K562 (cell line): Measurements from ENCODE around the gene AK4. TPM values are rescaled to one million over a fixed set of nuclear protein-coding genes. Genes with fewer than 3 reads are reported as not detected.
A peak's percentile ranks its signal among the peaks of the same experiment; 100 is the strongest.

Experiments
- ATAC-seq: fragments of 200-7000 bp; cut with Tn5 transposase; 3 replicates; pipeline ENCODE4 v1.9.1; 2020; ENCODE audit warnings: moderate library complexity
- BruUV-seq: library from RNA; stranded (reverse); fragments of 400-500 nt; replicated peaks from 2 replicates; lab custom pipeline; 2021; lab: Mats Ljungman, UMichigan
- CTCF ChIA-PET: fragments of 300-600 bp; formaldehyde crosslinking; extraction: SDS; loops from one replicate; lab custom pipeline; 2021; ENCODE audit warnings: low intra/inter-chr PET ratio; lab: Yijun Ruan, JAX
- POLR2A ChIA-PET: fragments of 300-600, 350-650 bp; sonication (Branson Sonifier 250); formaldehyde crosslinking; extraction: SDS; loops from one replicate; lab custom pipeline; 2021; ENCODE audit warnings: antibody characterized with exemption, inconsistent platforms; lab: Yijun Ruan, JAX
- DNase-seq, 4 experiments: peaks; one replicate each; pipeline versions ENCODE4 v3.0.0 to v3.0.0-alpha.2; 2011 to 2018; ENCODE audit warnings: low spot score in 3 of 4, mixed read lengths in 3 of 4; ENCODE audit errors: extremely low read depth in 1 of 4
- FAIRE-seq: peaks from 2 replicates; lab custom pipeline; 2011; peaks lifted over from hg19 to GRCh38; lab: Jason Lieb, UNC
- H2AFZ ChIP-seq: 2 replicates; pipeline ENCODE4 v1.6.0; 2011; ENCODE audit warnings: low read depth, low read length, control low read depth, inconsistent platforms
- H3K27ac ChIP-seq: fragments of 200-600 bp; 3 replicates; pipeline ENCODE4 v1.8.0; 2011; ENCODE audit warnings: low read depth, mild to moderate bottlenecking, control low read depth, inconsistent platforms, low read length, moderate library complexity, mixed read lengths; ENCODE audit errors: extremely low read depth
- H3K27me3 ChIP-seq, 2 experiments: fragments of 300-600 bp in 1 of 2; 2 replicates in 1 of 2; 3 replicates in 1 of 2; pipeline versions ENCODE4 v1.6.0 to v1.8.0; 2011; ENCODE audit warnings: inconsistent platforms in 2 of 2, low read length in 2 of 2, mild to moderate bottlenecking in 1 of 2, mixed read lengths in 1 of 2, moderate library complexity in 1 of 2; ENCODE audit not compliant: control insufficient read depth in 2 of 2, insufficient read depth in 2 of 2
- H3K36me3 ChIP-seq: fragments of 300-600 bp; 3 replicates; pipeline ENCODE4 v1.8.0; 2011; ENCODE audit warnings: mild to moderate bottlenecking, low read length, inconsistent platforms; ENCODE audit not compliant: control insufficient read depth, insufficient read depth
- H3K4me1 ChIP-seq, 2 experiments: fragments of 200-600 bp in 1 of 2; replicated peaks in 1 of 2; 2 replicates in 1 of 2; 3 replicates in 1 of 2; pipeline versions ENCODE4 v1.5.1 to v1.8.0; 2011; ENCODE audit warnings: inconsistent platforms in 2 of 2, low read length in 2 of 2, mild to moderate bottlenecking in 1 of 2, mixed read lengths in 1 of 2, moderate library complexity in 1 of 2; ENCODE audit not compliant: control insufficient read depth in 2 of 2, insufficient read depth in 2 of 2
- H3K4me2 ChIP-seq: 2 replicates; pipeline ENCODE4 v1.6.1; 2011; ENCODE audit warnings: low read length, control low read depth, inconsistent platforms, mixed read lengths; ENCODE audit not compliant: insufficient read depth
- H3K4me3 ChIP-seq: fragments of 200-600 bp; sonication (generic), shearing (Covaris generic); 2 replicates; pipeline ENCODE4 v1.5.1; 2016; ENCODE audit warnings: control low read depth, inconsistent platforms
- H3K79me2 ChIP-seq: fragments of 200-600 bp; 3 replicates; pipeline ENCODE4 v1.8.0; 2011; ENCODE audit warnings: low read length, inconsistent platforms; ENCODE audit not compliant: control insufficient read depth, insufficient read depth
- H3K9ac ChIP-seq, 2 experiments: 2 replicates each; pipeline versions ENCODE4 v1.6.0 to v1.6.1; 2011; ENCODE audit warnings: low read depth in 2 of 2, low read length in 2 of 2, control low read depth in 1 of 2, inconsistent platforms in 1 of 2, mild to moderate bottlenecking in 1 of 2, mixed read lengths in 1 of 2; ENCODE audit not compliant: insufficient read depth in 1 of 2
- H3K9me1 ChIP-seq: one replicate; pipeline ENCODE4 v1.6.0; 2011; ENCODE audit warnings: inconsistent platforms, mild to moderate bottlenecking, low read length, moderate library complexity; ENCODE audit not compliant: control insufficient read depth, insufficient read depth
- H3K9me3 ChIP-seq: replicated peaks from 2 replicates; pipeline ENCODE4 v1.5.1; 2011; ENCODE audit warnings: low read depth, low read length, inconsistent platforms; ENCODE audit not compliant: control insufficient read depth, insufficient read depth
- H4K20me1 ChIP-seq: replicated peaks from 2 replicates; pipeline ENCODE4 v1.6.1; 2011; ENCODE audit warnings: low read length, inconsistent platforms, mixed read lengths; ENCODE audit not compliant: control insufficient read depth, insufficient read depth
- CBFA2T3 ChIP-seq: fragments of 450-650 bp; IDR thresholded peaks from 2 replicates; pipeline ENCODE4 v1.6.1; 2017
- CHD2 ChIP-seq: IDR thresholded peaks from 2 replicates; pipeline ENCODE4 v1.6.1; 2011; ENCODE audit warnings: low read depth, low read length
- MTF1 ChIP-seq: fragments of 250-450 bp; sonication (Bioruptor Pico); IDR thresholded peaks from 2 replicates; pipeline ENCODE4 v1.9.0; 2021; ENCODE audit warnings: moderate library complexity, mild to moderate bottlenecking, inconsistent platforms, borderline replicate concordance
- ZNF184 ChIP-seq: sonication (generic); formaldehyde crosslinking; IDR thresholded peaks from 2 replicates; pipeline ENCODE4 v1.5.0; 2020; ENCODE audit warnings: missing genetic modification reagents
- ZNF217 ChIP-seq: sonication (generic); formaldehyde crosslinking; IDR thresholded peaks from 2 replicates; pipeline ENCODE4 v1.8.0; 2022; ENCODE audit warnings: mild to moderate bottlenecking, missing genetic modification reagents
- ZNF408 ChIP-seq: fragments of 250-450 bp; sonication (Bioruptor Pico); IDR thresholded peaks from 2 replicates; pipeline ENCODE4 v1.4.0; 2020; ENCODE audit warnings: low read depth, mild to moderate bottlenecking, moderate library complexity
- ZNF79 ChIP-seq: fragments of 250-450 bp; sonication (Bioruptor Pico); IDR thresholded peaks from 2 replicates; pipeline ENCODE4 v1.4.0; 2020; ENCODE audit warnings: low read depth, mild to moderate bottlenecking, moderate library complexity
- WGBS: fragments of 100-300 bp; shearing (Covaris generic); methylation state at CpG from one replicate; pipeline ENCODE4 v1.1.6; 2016; ENCODE audit warnings: low coverage, mixed read lengths; ENCODE audit not compliant: insufficient coverage; ENCODE audit errors: missing lambda C conversion rate; 5-methylcytosine and 5-hydroxymethylcytosine counted together
- in situ Hi-C: fragments of 300-500 bp; cut with MboI; formaldehyde crosslinking; loops from 4 replicates; pipeline ENCODE4 v1.15.0; 2018; ENCODE audit warnings: inconsistent platforms, mixed read lengths
- intact Hi-C: fragments of 100-400 bp; cut with micrococcal nuclease; formaldehyde crosslinking; loops from 2 replicates; pipeline ENCODE4 v1.14.2; 2022
- polyA plus RNA-seq, 8 experiments: library from polyadenylated mRNA; depleted of rRNA in 4 of 8; stranded (reverse) in 5 of 8; unstranded in 3 of 8; fragments of >200 nt; fragmentation: Nextera tagmentation in 2 of 8; fragmentation: Illumina TruSeq in 1 of 8; extraction: Ambion mirVana in 2 of 8; extraction: Trizol in 1 of 8; gene quantifications; 2 replicates each; pipeline versions ENCODE4 v1.2.1 to v1.2.3, GENCODE V29; 2011 to 2014; ENCODE audit warnings: inconsistent platforms in 1 of 8, missing spikeins in 1 of 8
- total RNA-seq, 7 experiments: library from RNA; depleted of rRNA in 6 of 7; stranded (reverse); fragments of >200 nt in 6 of 7; fragmentation: Illumina TruSeq in 2 of 7; extraction: Trizol in 2 of 7; gene quantifications; 2 replicates each; pipeline versions ENCODE4 v1.2.1 to v1.2.3, GENCODE V29; 2011 to 2021; ENCODE audit warnings: low replicate concordance in 1 of 7
- TF ChIP-seq, protein P1 (sequence below), 2 experiments: fragments of 450-650 bp; formaldehyde crosslinking in 1 of 2; IDR thresholded peaks; 2 replicates each; pipeline versions ENCODE4 v1.4.0 to v1.6.1; 2014 to 2020; ENCODE audit warnings: mild to moderate bottlenecking in 2 of 2, borderline replicate concordance in 1 of 2, low read depth in 1 of 2
- TF ChIP-seq, protein P2 (sequence below): sonication (generic); IDR thresholded peaks from 2 replicates; pipeline ENCODE4 v1.6.1; 2016
- TF ChIP-seq, protein P3 (sequence below), 2 experiments: IDR thresholded peaks; 2 replicates each; pipeline ENCODE4 v1.6.1; 2011; ENCODE audit warnings: borderline replicate concordance in 1 of 2, control low read depth in 1 of 2, low read depth in 1 of 2, low read length in 1 of 2, mild to moderate bottlenecking in 1 of 2, mixed read lengths in 1 of 2, moderate library complexity in 1 of 2; ENCODE audit not compliant: insufficient read depth in 1 of 2, insufficient read length in 1 of 2, poor library complexity in 1 of 2, severe bottlenecking in 1 of 2; ENCODE audit errors: extremely low read depth in 1 of 2

The AK4 gene
- total and polyA plus RNA-seq, 9 of the 15 experiments (the other 6 are each of a cell fraction or from before 2014, with no cell fraction given), result 10.4 to 96.6 (median 21.5) TPM

DNA sequence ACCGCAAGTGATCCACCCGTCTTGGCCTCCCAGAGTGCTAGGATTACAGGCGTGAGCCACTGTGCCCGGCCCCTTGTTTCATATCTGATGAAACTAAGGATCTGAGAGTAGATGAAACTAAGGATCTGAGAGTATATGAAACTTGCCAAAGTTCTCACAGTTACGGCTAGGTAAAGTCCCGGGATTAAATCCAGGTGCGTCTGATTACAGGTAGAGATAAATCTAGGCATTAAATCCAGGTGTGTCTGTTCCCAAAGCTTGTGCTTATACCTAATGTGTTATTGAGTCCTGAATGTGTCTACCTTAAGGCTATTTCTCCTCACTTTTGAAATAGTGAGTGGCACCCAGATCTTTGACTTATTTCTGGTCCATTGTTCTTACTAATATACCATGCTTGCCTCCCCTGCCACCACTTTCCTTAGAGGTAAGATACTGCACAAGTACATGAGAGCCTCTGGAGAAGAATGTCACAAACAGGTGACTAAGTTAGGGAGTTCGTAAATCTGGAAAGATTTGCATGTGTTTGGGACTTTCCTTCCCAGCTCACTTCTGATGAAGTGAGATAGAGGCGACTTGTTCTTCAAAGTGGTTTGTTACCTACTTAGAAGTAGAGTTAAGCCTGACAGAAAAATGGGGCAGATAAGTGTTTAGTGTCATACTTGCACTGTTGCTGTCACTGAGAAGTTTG is 66.5 kb downstream of the AK4 start:
- POLR2A ChIA-PET, result interaction anchor here (0.6 to 0.7 kb wide), 2 partner anchors 122 to 149 kb away, joined by 3 to 4 read pairs; no protein-coding TSS in a partner anchor
- H3K4me3 ChIP-seq, result no peak overlapping the region
- peaks cover 7% of the 10 kb centered on the region; the same call in 2 of the 3 replicates for H3K36me3 ChIP-seq
- BruUV-seq, result no TSS peak
- peaks cover 4% of the 10 kb centered on the region; the same call in 2 of the 3 replicates for H3K79me2 ChIP-seq
- CTCF ChIA-PET, result interaction anchor here (0.6 to 1.9 kb wide), 2 partner anchors 205 to 473 kb away, joined by 3 to 9 read pairs; no protein-coding TSS in a partner anchor
- DNase-seq, result no peak
- H3K9ac ChIP-seq, result no peak overlapping the region
- in situ Hi-C loops, result loop anchor here (5.0 to 25.0 kb wide), 3 partner anchors 147 to 723 kb away; no protein-coding TSS in a partner anchor
- H3K27ac ChIP-seq, result no peak overlapping the region
- WGBS, result 50% methylated on average over 8 of the region's 9 CpGs
- no peak overlapping the region for H2AFZ ChIP-seq
- H3K4me2 ChIP-seq, result no peak overlapping the region
- no peaks in the 10 kb centered on the region for H3K9me3 ChIP-seq
- peak; percentile 56 for FAIRE-seq
- intact Hi-C loops, result loop anchor here (1.0 kb wide), 3 partner anchors 17 to 473 kb away; no protein-coding TSS in a partner anchor
- ATAC-seq, result no peak; the same call in 1 of the 3 replicates
- H3K27me3 ChIP-seq, result no peaks in the 10 kb centered on the region
- H4K20me1 ChIP-seq, result no peaks in the 10 kb centered on the region
- peaks cover 5 to 19% of the 10 kb centered on the region in 2 experiments; a peak in 3 of 5 replicates for H3K4me1 ChIP-seq
- H3K9me1 ChIP-seq, result no peaks in the 10 kb centered on the region
- no peak for TF ChIP-seq ZNF184 (CRISPR knock-in tag)
- TF ChIP-seq MTF1 (CRISPR knock-in tag), result no peak
- TF ChIP-seq, protein P1, sequence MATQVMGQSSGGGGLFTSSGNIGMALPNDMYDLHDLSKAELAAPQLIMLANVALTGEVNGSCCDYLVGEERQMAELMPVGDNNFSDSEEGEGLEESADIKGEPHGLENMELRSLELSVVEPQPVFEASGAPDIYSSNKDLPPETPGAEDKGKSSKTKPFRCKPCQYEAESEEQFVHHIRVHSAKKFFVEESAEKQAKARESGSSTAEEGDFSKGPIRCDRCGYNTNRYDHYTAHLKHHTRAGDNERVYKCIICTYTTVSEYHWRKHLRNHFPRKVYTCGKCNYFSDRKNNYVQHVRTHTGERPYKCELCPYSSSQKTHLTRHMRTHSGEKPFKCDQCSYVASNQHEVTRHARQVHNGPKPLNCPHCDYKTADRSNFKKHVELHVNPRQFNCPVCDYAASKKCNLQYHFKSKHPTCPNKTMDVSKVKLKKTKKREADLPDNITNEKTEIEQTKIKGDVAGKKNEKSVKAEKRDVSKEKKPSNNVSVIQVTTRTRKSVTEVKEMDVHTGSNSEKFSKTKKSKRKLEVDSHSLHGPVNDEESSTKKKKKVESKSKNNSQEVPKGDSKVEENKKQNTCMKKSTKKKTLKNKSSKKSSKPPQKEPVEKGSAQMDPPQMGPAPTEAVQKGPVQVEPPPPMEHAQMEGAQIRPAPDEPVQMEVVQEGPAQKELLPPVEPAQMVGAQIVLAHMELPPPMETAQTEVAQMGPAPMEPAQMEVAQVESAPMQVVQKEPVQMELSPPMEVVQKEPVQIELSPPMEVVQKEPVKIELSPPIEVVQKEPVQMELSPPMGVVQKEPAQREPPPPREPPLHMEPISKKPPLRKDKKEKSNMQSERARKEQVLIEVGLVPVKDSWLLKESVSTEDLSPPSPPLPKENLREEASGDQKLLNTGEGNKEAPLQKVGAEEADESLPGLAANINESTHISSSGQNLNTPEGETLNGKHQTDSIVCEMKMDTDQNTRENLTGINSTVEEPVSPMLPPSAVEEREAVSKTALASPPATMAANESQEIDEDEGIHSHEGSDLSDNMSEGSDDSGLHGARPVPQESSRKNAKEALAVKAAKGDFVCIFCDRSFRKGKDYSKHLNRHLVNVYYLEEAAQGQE (IDR thresholded peaks at IDR 0.05; ENCODE audit: borderline replicate concordance), result no peak
- TF ChIP-seq, protein P1 (CRISPR knock-in tag; IDR thresholded peaks at IDR 0.05; ENCODE audit: low read depth), result no peak
- TF ChIP-seq, protein P2, sequence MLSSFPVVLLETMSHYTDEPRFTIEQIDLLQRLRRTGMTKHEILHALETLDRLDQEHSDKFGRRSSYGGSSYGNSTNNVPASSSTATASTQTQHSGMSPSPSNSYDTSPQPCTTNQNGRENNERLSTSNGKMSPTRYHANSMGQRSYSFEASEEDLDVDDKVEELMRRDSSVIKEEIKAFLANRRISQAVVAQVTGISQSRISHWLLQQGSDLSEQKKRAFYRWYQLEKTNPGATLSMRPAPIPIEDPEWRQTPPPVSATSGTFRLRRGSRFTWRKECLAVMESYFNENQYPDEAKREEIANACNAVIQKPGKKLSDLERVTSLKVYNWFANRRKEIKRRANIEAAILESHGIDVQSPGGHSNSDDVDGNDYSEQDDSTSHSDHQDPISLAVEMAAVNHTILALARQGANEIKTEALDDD, result peak; percentile 47; the same call in 1 of the 2 replicates
- no peak for TF ChIP-seq ZNF79 (CRISPR knock-in tag)
- TF ChIP-seq ZNF408, result no peak
- no peak for TF ChIP-seq CHD2
- peak; percentile 41; the same call in 1 of the 2 replicates for TF ChIP-seq CBFA2T3
- TF ChIP-seq ZNF217 (CRISPR knock-in tag), result no peak
- TF ChIP-seq, protein P3, sequence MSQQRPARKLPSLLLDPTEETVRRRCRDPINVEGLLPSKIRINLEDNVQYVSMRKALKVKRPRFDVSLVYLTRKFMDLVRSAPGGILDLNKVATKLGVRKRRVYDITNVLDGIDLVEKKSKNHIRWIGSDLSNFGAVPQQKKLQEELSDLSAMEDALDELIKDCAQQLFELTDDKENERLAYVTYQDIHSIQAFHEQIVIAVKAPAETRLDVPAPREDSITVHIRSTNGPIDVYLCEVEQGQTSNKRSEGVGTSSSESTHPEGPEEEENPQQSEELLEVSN (IDR thresholded peaks at IDR 0.05; ENCODE audit: borderline replicate concordance in 1 of 2, extremely low read depth in 1 of 2, insufficient read depth in 1 of 2, insufficient read length in 1 of 2, low read depth in 1 of 2, low read length in 1 of 2, poor library complexity in 1 of 2, severe bottlenecking in 1 of 2), result no peak
